Prostate gland (tissue), 2 donors: ENCODE data around the gene FCN1. TPM values are rescaled to one million over a fixed set of nuclear protein-coding genes. Genes with fewer than 3 reads are reported as not detected.

ENCODE experiments used
- DNase-seq: peaks from one replicate; pipeline ENCODE4 v3.0.0-alpha.2; 2019; ENCODE audit warnings: low spot score
- H3K27ac ChIP-seq, 2 donors: fragments of 200-600 bp; sonication (generic); 2 replicates each; pipeline ENCODE4 v1.5.1; 2017 to 2019
- H3K27me3 ChIP-seq: fragments of 200-600 bp; sonication (generic); replicated peaks from 2 replicates; pipeline ENCODE4 v1.5.1; 2019; ENCODE audit not compliant: insufficient read depth
- H3K36me3 ChIP-seq, 2 donors: fragments of 200-600 bp; sonication (generic); 1 replicate in 1 of 2; 2 replicates in 1 of 2; pipeline versions ENCODE4 v1.5.1 to v1.8.1; 2017 to 2019
- H3K4me1 ChIP-seq: fragments of 200-600 bp; sonication (generic); replicated peaks from 2 replicates; pipeline ENCODE4 v1.5.1; 2019
- H3K4me3 ChIP-seq, 2 donors: fragments of 200-600 bp; sonication (generic); 2 replicates each; pipeline ENCODE4 v1.5.1; 2017 to 2019
- H3K9me3 ChIP-seq: fragments of 200-600 bp; sonication (generic); 2 replicates; pipeline ENCODE4 v1.5.1; 2017
- POLR2A ChIP-seq: fragments of 450-650 bp; IDR thresholded peaks from one replicate; pipeline ENCODE4 v1.6.1; 2016; ENCODE audit warnings: antibody characterized with exemption, mild to moderate bottlenecking
- POLR2AphosphoS5 ChIP-seq: sonication (generic); formaldehyde crosslinking; IDR thresholded peaks from one replicate; pipeline ENCODE4 v1.6.1; 2017; ENCODE audit warnings: antibody characterized with exemption
- WGBS: methylation state at CpG from one replicate; pipeline ENCODE4 v1.1.5; 2018; 5-methylcytosine and 5-hydroxymethylcytosine counted together
- intact Hi-C: fragments of 100-400 bp; cut with DNase I; formaldehyde crosslinking; loops from one replicate; pipeline ENCODE4 v1.14.2; 2022
- total RNA-seq, 2 donors: library from RNA; depleted of rRNA; stranded (reverse); fragments of >200 nt; gene quantifications; one replicate each; pipeline ENCODE4 v1.1.0, GENCODE V29; 2016
- TF ChIP-seq, protein P1 (sequence below), 4 experiments: fragments of 200-600 bp in 2 of 4; fragments of 450-650 bp in 2 of 4; sonication (generic) in 2 of 4; IDR thresholded peaks; 1 replicate in 3 of 4; 2 replicates in 1 of 4; pipeline ENCODE4 v1.5.1; 2016 to 2019; ENCODE audit warnings: antibody characterized with exemption in 4 of 4, mild to moderate bottlenecking in 2 of 4, moderate library complexity in 2 of 4

The FCN1 gene
- total RNA-seq, 2 donors from 2014 or later, result 0.23 to 0.34 TPM

DNA sequence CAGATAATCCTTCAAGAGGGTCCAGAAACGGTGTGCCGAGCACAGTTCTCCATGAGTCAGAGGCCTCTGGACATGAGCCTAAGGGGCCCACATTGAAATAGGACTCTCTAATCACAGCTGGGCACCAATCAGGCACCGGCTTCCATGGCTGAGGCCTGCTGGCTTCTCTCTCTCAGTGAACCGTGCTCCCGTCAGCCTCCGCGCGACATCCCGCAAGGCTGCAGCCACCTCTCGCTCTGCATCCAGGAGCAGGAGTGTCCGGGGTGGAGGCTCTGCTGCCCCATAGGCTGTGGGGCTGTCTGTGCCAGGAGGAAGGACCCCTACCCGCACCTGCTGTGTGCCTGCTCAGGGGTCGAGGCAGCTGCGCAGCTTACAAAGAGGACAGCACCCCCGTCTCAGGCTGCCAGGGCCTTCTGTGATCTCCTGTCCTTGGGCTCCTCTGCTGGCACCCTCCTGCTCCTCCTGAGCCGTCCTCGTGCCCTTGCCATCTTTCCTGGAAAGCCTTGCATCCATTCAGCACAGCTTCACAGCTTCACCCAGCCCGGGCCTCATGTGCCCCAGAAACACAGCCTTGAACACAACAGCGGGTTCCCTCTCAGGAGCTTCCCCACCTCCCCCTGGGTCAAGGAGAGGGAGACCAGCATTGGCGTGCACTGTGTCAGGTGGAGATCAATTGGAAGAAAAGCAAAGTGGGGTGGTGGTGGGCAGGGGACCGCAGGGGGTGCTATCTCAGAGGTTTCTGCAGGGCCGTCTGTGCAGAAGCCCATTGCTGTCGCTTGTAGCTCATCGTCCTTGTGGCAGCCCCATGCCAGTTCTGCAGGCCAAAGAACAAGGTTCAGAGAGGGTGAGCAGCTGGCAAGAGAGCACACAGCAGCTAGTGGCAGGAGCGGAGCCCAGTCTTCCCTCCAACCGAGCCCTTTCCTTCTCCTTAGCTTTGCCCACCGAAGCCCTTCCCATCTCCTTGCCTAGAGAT lies 22.8 kb upstream of the FCN1 start:
- Histone ChIP-seq H3K27ac (no peak overlapping the region), H3K27me3 (peaks cover 4% of the 10 kb centered on the region), H3K4me3 (no peak overlapping the region), H3K9me3 (no peaks in the 10 kb centered on the region), H3K36me3 (no peaks in the 10 kb centered on the region), H3K4me1 (no peaks in the 10 kb centered on the region)
- TF ChIP-seq POLR2AphosphoS5 (no peak), POLR2A (no peak)
- TF ChIP-seq, protein P1, sequence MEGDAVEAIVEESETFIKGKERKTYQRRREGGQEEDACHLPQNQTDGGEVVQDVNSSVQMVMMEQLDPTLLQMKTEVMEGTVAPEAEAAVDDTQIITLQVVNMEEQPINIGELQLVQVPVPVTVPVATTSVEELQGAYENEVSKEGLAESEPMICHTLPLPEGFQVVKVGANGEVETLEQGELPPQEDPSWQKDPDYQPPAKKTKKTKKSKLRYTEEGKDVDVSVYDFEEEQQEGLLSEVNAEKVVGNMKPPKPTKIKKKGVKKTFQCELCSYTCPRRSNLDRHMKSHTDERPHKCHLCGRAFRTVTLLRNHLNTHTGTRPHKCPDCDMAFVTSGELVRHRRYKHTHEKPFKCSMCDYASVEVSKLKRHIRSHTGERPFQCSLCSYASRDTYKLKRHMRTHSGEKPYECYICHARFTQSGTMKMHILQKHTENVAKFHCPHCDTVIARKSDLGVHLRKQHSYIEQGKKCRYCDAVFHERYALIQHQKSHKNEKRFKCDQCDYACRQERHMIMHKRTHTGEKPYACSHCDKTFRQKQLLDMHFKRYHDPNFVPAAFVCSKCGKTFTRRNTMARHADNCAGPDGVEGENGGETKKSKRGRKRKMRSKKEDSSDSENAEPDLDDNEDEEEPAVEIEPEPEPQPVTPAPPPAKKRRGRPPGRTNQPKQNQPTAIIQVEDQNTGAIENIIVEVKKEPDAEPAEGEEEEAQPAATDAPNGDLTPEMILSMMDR (IDR thresholded peaks at IDR 0.05), result no peak
- 95% methylated on average over 27 of the region's 27 CpGs for WGBS
- intact Hi-C loops, result no loop called here
- DNase-seq, result no peak

DNA sequence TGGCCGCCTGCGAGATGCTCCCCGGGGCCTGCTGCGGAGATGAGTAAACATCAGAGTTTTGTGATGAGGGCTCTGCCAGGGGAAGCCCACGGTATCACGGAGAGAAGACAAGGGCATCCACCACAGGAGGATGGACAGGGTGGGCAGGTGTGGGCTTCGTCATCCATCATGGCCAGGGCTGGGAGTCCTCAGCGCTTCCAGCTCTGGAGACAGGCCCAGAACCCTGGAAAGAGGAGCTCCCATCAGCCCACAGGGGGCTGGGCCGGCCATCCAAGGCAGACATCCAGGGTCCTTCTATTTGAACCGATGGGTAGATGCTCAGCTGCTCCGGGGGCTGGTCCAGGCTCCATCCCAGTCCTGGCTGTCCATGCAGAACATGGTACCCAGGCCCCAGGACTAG lies 22.1 kb upstream of the FCN1 start:
- Histone ChIP-seq H3K36me3 (no peaks in the 10 kb centered on the region), H3K4me1 (no peaks in the 10 kb centered on the region), H3K27me3 (peaks cover 4% of the 10 kb centered on the region), H3K9me3 (no peaks in the 10 kb centered on the region), H3K4me3 (no peak overlapping the region), H3K27ac (no peak overlapping the region)
- TF ChIP-seq POLR2AphosphoS5 (no peak), POLR2A (no peak)
- TF ChIP-seq, protein P1 (IDR thresholded peaks at IDR 0.05), result no peak
- DNase-seq, result no peak
- intact Hi-C loops, result no loop called here
- WGBS, result 89% methylated on average over 11 of the region's 11 CpGs

- intact Hi-C loops, result no loop called here
- Histone ChIP-seq H3K4me3 (no peak overlapping the region), H3K27ac (no peak overlapping the region), H3K27me3 (peaks cover 4% of the 10 kb centered on the region), H3K4me1 (no peaks in the 10 kb centered on the region), H3K9me3 (no peaks in the 10 kb centered on the region), H3K36me3 (no peaks in the 10 kb centered on the region)
- WGBS, result 96% methylated on average over 16 of the region's 16 CpGs
- no peak for DNase-seq
- TF ChIP-seq POLR2A (no peak), POLR2AphosphoS5 (no peak)
- TF ChIP-seq, protein P1 (IDR thresholded peaks at IDR 0.05), result no peak
These were observed 21.5 kb upstream of the FCN1 start for GRCh38 chr9:134939080-134939733.

- no peak for DNase-seq
- H3K36me3 ChIP-seq, result no peaks in the 10 kb centered on the region
- H3K4me3 ChIP-seq, result no peak overlapping the region
- 85% methylated on average over 17 of the region's 21 CpGs for WGBS
- H3K4me1 ChIP-seq, result no peaks in the 10 kb centered on the region
- H3K27me3 ChIP-seq, result peaks cover 4% of the 10 kb centered on the region
- TF ChIP-seq POLR2AphosphoS5, result no peak
- no peak for TF ChIP-seq POLR2A
- TF ChIP-seq, protein P1 (IDR thresholded peaks at IDR 0.05), result no peak
- no peaks in the 10 kb centered on the region for H3K9me3 ChIP-seq
- H3K27ac ChIP-seq, result no peak overlapping the region
- intact Hi-C loops, result no loop called here
These were observed 20.8 kb upstream of the FCN1 start for GRCh38 chr9:134938346-134939079.
